Muscle of arm (tissue), 12 donors: ENCODE measurements around the gene PON2. TPM values are rescaled to one million over a fixed set of nuclear protein-coding genes. Genes with fewer than 3 reads are reported as not detected.
"Not testable (repeated sequence)": the region's sequence is repeated elsewhere in the genome, so short reads cannot be mapped to it uniquely, and the experiment has no call there.

Experiments
- DNase-seq: peaks from one replicate; pipeline ENCODE4 v3.0.0-alpha.2; 2013
- polyA plus RNA-seq, 12 donors: library from polyadenylated mRNA; unstranded; fragments of 120-200 nt; gene quantifications; one replicate each; pipeline ENCODE4 v1.2.1, GENCODE V29; 2013; ENCODE audit not compliant: insufficient read length in 12 of 12

Gene PON2
- polyA plus RNA-seq, 12 donors: 68.1 to 197 (median 124) TPM; not detected in 1

GRCh38 chr7:95467912-95468607 lies 33.2 kb upstream of the PON2 start:
- no peak for DNase-seq

- DNase-seq: not testable (repeated sequence)
These were observed 25.8 kb upstream of the PON2 start for GRCh38 chr7:95460653-95461052.

- no peak for DNase-seq
These were observed 23.1 kb upstream of the PON2 start for GRCh38 chr7:95457947-95458346.

GRCh38 chr7:95454438-95455045 lies 19.7 kb upstream of the PON2 start:
- DNase-seq: no peak

- DNase-seq: no peak
These were observed 11.8 kb upstream of the PON2 start for GRCh38 chr7:95446618-95447017.

GRCh38 chr7:95444796-95445195 lies 10.0 kb upstream of the PON2 start:
- no peak for DNase-seq

GRCh38 chr7:95441042-95441823 lies 6.4 kb upstream of the PON2 start:
- no peak for DNase-seq

- DNase-seq: no peak
These were observed 5.7 kb upstream of the PON2 start for GRCh38 chr7:95440394-95441038.

GRCh38 chr7:95436407-95436806 lies 1.6 kb upstream of the PON2 start:
- no peak for DNase-seq

- no peak for DNase-seq
These were observed 573 bp upstream of the PON2 start for GRCh38 chr7:95435422-95435780.

- no peak for DNase-seq
These were observed 774 bp downstream of the PON2 start for GRCh38 chr7:95433952-95434556.

GRCh38 chr7:95433129-95433528 lies 1.7 kb downstream of the PON2 start:
- no peak for DNase-seq

- DNase-seq: no peak
These were observed 2.2 kb downstream of the PON2 start for GRCh38 chr7:95432606-95433005.

GRCh38 chr7:95430864-95431263 lies 4.0 kb downstream of the PON2 start:
- no peak for DNase-seq

GRCh38 chr7:95429241-95429990 lies 5.4 kb downstream of the PON2 start:
- DNase-seq: no peak

GRCh38 chr7:95427914-95428516 lies 6.8 kb downstream of the PON2 start:
- DNase-seq: no peak

- no peak for DNase-seq
These were observed 7.7 kb downstream of the PON2 start for GRCh38 chr7:95427166-95427565.

- no peak for DNase-seq
These were observed 9.1 kb downstream of the PON2 start for GRCh38 chr7:95425694-95426093.

GRCh38 chr7:95424716-95425115 lies 10.1 kb downstream of the PON2 start:
- DNase-seq: no peak

GRCh38 chr7:95421847-95422444 lies 12.9 kb downstream of the PON2 start:
- DNase-seq: no peak
